H9 (cell line): ENCODE measurements around the gene ONECUT3. TPM values are rescaled to one million over a fixed set of nuclear protein-coding genes. Genes with fewer than 3 reads are reported as not detected.

Source experiments
- DNase-seq: peaks from one replicate; pipeline ENCODE4 v3.0.0-alpha.2; 2017
- H2AFZ ChIP-seq: one replicate; pipeline ENCODE4 v1.6.1; 2013; ENCODE audit warnings: mild to moderate bottlenecking, low read length, control low read depth, moderate library complexity
- H2AK5ac ChIP-seq: 2 replicates; pipeline ENCODE4 v1.6.1; 2013; ENCODE audit warnings: low read length, control low read depth, mixed read lengths; ENCODE audit not compliant: insufficient read length
- H2BK120ac ChIP-seq: one replicate; pipeline ENCODE4 v1.6.1; 2013; ENCODE audit warnings: low read depth, mild to moderate bottlenecking, low read length, control low read depth, inconsistent platforms; ENCODE audit not compliant: poor library complexity, severe bottlenecking
- H2BK12ac ChIP-seq: 2 replicates; pipeline ENCODE4 v1.6.1; 2013; ENCODE audit warnings: low read length, control low read depth, mixed read lengths, low read depth; ENCODE audit not compliant: insufficient read length
- H2BK15ac ChIP-seq: 2 replicates; pipeline ENCODE4 v1.6.1; 2013; ENCODE audit warnings: low read depth, low read length, control low read depth
- H2BK20ac ChIP-seq: one replicate; pipeline ENCODE4 v1.6.1; 2013; ENCODE audit warnings: low read depth, mild to moderate bottlenecking, low read length, control low read depth, inconsistent platforms; ENCODE audit not compliant: poor library complexity, severe bottlenecking
- H2BK5ac ChIP-seq: 2 replicates; pipeline ENCODE4 v1.6.1; 2013; ENCODE audit warnings: low read length, control low read depth, mixed read lengths; ENCODE audit not compliant: insufficient read length
- H3K14ac ChIP-seq: 2 replicates; pipeline ENCODE4 v1.6.1; 2013; ENCODE audit warnings: low read length, control low read depth; ENCODE audit not compliant: insufficient read depth
- H3K18ac ChIP-seq: 2 replicates; pipeline ENCODE4 v1.6.1; 2013; ENCODE audit warnings: low read depth, mild to moderate bottlenecking, mixed read lengths, low read length, control low read depth; ENCODE audit not compliant: insufficient read length
- H3K23ac ChIP-seq: 2 replicates; pipeline ENCODE4 v1.6.1; 2013; ENCODE audit warnings: low read length, control low read depth, mixed read lengths, low read depth; ENCODE audit not compliant: insufficient read length
- H3K23me2 ChIP-seq: 2 replicates; pipeline ENCODE4 v1.6.1; 2013; ENCODE audit warnings: low read depth, mild to moderate bottlenecking, mixed read lengths, low read length, control low read depth; ENCODE audit not compliant: insufficient read length, poor library complexity, severe bottlenecking
- H3K27ac ChIP-seq: 2 replicates; pipeline ENCODE4 v1.5.1; 2013; ENCODE audit warnings: low read length, control low read depth, mixed read lengths, low read depth; ENCODE audit not compliant: insufficient read length
- H3K27me3 ChIP-seq: 2 replicates; pipeline ENCODE4 v1.6.1; 2013; ENCODE audit warnings: low read length, control low read depth, inconsistent platforms; ENCODE audit not compliant: insufficient read depth
- H3K4ac ChIP-seq: 2 replicates; pipeline ENCODE4 v1.6.1; 2013; ENCODE audit warnings: low read depth, mild to moderate bottlenecking, control low read depth, inconsistent platforms, low read length, moderate library complexity
- H3K4me1 ChIP-seq: 2 replicates; pipeline ENCODE4 v1.6.1; 2013; ENCODE audit warnings: low read length, control low read depth, inconsistent platforms; ENCODE audit not compliant: insufficient read depth
- H3K4me2 ChIP-seq: 2 replicates; pipeline ENCODE4 v1.6.1; 2013; ENCODE audit warnings: low read length, control low read depth, mixed read lengths; ENCODE audit not compliant: insufficient read length, insufficient read depth
- H3K56ac ChIP-seq: 2 replicates; pipeline ENCODE4 v1.6.1; 2013; ENCODE audit warnings: low read depth, mild to moderate bottlenecking, mixed read lengths, low read length, control low read depth; ENCODE audit not compliant: insufficient read length
- H3K79me1 ChIP-seq: 2 replicates; pipeline ENCODE4 v1.6.1; 2013; ENCODE audit warnings: low read depth, mild to moderate bottlenecking, moderate library complexity, low read length, control low read depth, inconsistent platforms; ENCODE audit not compliant: insufficient read depth, poor library complexity, severe bottlenecking
- H3K79me2 ChIP-seq: 2 replicates; pipeline ENCODE4 v1.6.1; 2013; ENCODE audit warnings: low read length, control low read depth, inconsistent platforms; ENCODE audit not compliant: insufficient read depth
- H3K9ac ChIP-seq: 2 replicates; pipeline ENCODE4 v1.6.1; 2013; ENCODE audit warnings: low read length, control low read depth, mixed read lengths; ENCODE audit not compliant: insufficient read length; ENCODE audit errors: extremely low read depth
- H3K9me3 ChIP-seq: one replicate; pipeline ENCODE4 v1.6.1; 2013; ENCODE audit warnings: low read depth, low read length, inconsistent platforms; ENCODE audit not compliant: control insufficient read depth
- H3T11ph ChIP-seq: one replicate; pipeline ENCODE4 v1.6.1; 2013; ENCODE audit warnings: mild to moderate bottlenecking, low read length, control low read depth, inconsistent platforms
- H4K20me1 ChIP-seq: one replicate; pipeline ENCODE4 v1.6.1; 2013; ENCODE audit not compliant: control insufficient read depth, insufficient read length, insufficient read depth
- H4K5ac ChIP-seq: 2 replicates; pipeline ENCODE4 v1.6.1; 2013; ENCODE audit warnings: low read depth, mild to moderate bottlenecking, mixed read lengths, low read length, control low read depth; ENCODE audit not compliant: insufficient read length
- H4K8ac ChIP-seq: replicated peaks from 2 replicates; pipeline ENCODE4 v1.6.1; 2013; ENCODE audit warnings: low read length, control low read depth, mixed read lengths, low read depth; ENCODE audit not compliant: insufficient read length
- H4K91ac ChIP-seq: 2 replicates; pipeline ENCODE4 v1.6.1; 2013; ENCODE audit warnings: low read depth, mild to moderate bottlenecking, moderate library complexity, mixed read lengths, low read length, control low read depth; ENCODE audit not compliant: insufficient read length
- H3K27ac Mint-ChIP-seq, 3 experiments: 2 replicates in 2 of 3; 3 replicates in 1 of 3; pipeline ENCODE4 v1.8.0; 2020 to 2021; ENCODE audit warnings: mixed read lengths in 3 of 3, mild to moderate bottlenecking in 1 of 3, moderate library complexity in 1 of 3
- H3K27me3 Mint-ChIP-seq: 2 replicates; pipeline ENCODE4 v1.8.0; 2021; ENCODE audit warnings: low read depth, mild to moderate bottlenecking, moderate library complexity, mixed read lengths
- H3K36me3 Mint-ChIP-seq, 3 experiments: 2 replicates in 2 of 3; 3 replicates in 1 of 3; pipeline ENCODE4 v1.8.0; 2020 to 2021; ENCODE audit warnings: low read depth in 3 of 3, mixed read lengths in 3 of 3; ENCODE audit not compliant: insufficient read depth in 1 of 3
- H3K4me1 Mint-ChIP-seq, 2 experiments: 2 replicates each; pipeline ENCODE4 v1.8.0; 2020; ENCODE audit warnings: mixed read lengths in 2 of 2
- H3K4me3 Mint-ChIP-seq, 2 experiments: 2 replicates in 1 of 2; 3 replicates in 1 of 2; pipeline ENCODE4 v1.8.0; 2020 to 2021; ENCODE audit warnings: mild to moderate bottlenecking in 2 of 2, mixed read lengths in 2 of 2, moderate library complexity in 1 of 2
- H3K9me3 Mint-ChIP-seq, 2 experiments: 2 replicates in 1 of 2; 3 replicates in 1 of 2; pipeline ENCODE4 v1.8.0; 2020; ENCODE audit warnings: mild to moderate bottlenecking in 2 of 2, mixed read lengths in 2 of 2, moderate library complexity in 1 of 2
- WGBS: extraction: QIAGEN DNeasy Blood & Tissue Kit; methylation state at CpG from one replicate; pipeline ENCODE4 v1.1.7; 2013; ENCODE audit warnings: missing lambda C conversion rate, low lambda C conversion rate, mixed read lengths; ENCODE audit not compliant: insufficient read length; ENCODE audit errors: extremely low coverage; 5-methylcytosine and 5-hydroxymethylcytosine counted together
- total RNA-seq: library from RNA; stranded (reverse); gene quantifications from 2 replicates; pipeline ENCODE4 v1.2.1, GENCODE V29; 2021
- TF ChIP-seq, protein P1 (sequence below): fragments of 200-600 bp; sonication (generic); conservative IDR thresholded peaks from 3 replicates; pipeline ENCODE4 v1.8.0; 2021; ENCODE audit warnings: antibody characterized with exemption, mild to moderate bottlenecking

The ONECUT3 gene
- total RNA-seq, 1 experiment from 2014 or later = 0.04 TPM

DNA sequence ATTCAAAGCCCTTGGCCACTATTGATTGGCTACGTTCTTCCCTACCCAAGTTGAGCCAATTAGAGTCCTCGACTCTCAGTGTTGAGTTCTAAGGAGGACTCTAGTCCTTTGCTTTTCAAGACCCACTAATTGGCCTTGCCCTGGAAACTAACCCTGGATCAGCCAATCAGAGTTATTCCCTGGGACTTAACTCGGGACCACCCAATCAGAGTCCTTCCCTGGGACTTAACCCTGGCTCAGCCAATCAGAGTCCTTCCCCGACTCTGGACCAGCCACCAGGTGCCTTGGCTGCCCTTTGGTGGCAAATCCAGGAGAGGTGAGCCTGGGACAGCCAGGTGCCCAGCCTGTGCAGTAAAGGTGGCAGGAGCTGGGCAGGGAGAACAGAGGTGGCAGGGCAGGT, 30.0 kb downstream of the ONECUT3 start:
- no peak overlapping the region for H3K23ac ChIP-seq
- peaks cover 67% of the 10 kb centered on the region for H3K27me3 Mint-ChIP-seq
- no peak overlapping the region for H3T11ph ChIP-seq
- H3K56ac ChIP-seq = no peak overlapping the region
- peaks cover 0 to 4% (median 2%) of the 10 kb centered on the region in 3 experiments; a peak in 3 of 7 replicates for H3K36me3 Mint-ChIP-seq
- H2BK20ac ChIP-seq = no peak overlapping the region
- H4K20me1 ChIP-seq = no peaks in the 10 kb centered on the region
- H4K91ac ChIP-seq = no peak overlapping the region
- no peaks in the 10 kb centered on the region for H3K4me1 ChIP-seq
- no peaks in the 10 kb centered on the region for H3K9me3 ChIP-seq
- no peak overlapping the region for H3K4me2 ChIP-seq
- H3K14ac ChIP-seq = no peak overlapping the region
- no peak overlapping the region for H2BK120ac ChIP-seq
- H4K5ac ChIP-seq = no peak overlapping the region
- H2BK15ac ChIP-seq = no peak overlapping the region
- no CpG with 5 or more reads among the region's 4 CpGs for WGBS
- H2AK5ac ChIP-seq = no peak overlapping the region
- no peak for DNase-seq
- H2AFZ ChIP-seq = no peak overlapping the region
- no peak overlapping the region for H3K4ac ChIP-seq
- no peak overlapping the region for H3K27ac ChIP-seq
- TF ChIP-seq, protein P1, sequence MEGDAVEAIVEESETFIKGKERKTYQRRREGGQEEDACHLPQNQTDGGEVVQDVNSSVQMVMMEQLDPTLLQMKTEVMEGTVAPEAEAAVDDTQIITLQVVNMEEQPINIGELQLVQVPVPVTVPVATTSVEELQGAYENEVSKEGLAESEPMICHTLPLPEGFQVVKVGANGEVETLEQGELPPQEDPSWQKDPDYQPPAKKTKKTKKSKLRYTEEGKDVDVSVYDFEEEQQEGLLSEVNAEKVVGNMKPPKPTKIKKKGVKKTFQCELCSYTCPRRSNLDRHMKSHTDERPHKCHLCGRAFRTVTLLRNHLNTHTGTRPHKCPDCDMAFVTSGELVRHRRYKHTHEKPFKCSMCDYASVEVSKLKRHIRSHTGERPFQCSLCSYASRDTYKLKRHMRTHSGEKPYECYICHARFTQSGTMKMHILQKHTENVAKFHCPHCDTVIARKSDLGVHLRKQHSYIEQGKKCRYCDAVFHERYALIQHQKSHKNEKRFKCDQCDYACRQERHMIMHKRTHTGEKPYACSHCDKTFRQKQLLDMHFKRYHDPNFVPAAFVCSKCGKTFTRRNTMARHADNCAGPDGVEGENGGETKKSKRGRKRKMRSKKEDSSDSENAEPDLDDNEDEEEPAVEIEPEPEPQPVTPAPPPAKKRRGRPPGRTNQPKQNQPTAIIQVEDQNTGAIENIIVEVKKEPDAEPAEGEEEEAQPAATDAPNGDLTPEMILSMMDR = no peak
- no peak overlapping the region; a peak in 1 of 5 replicates for H3K4me3 Mint-ChIP-seq
- H3K9ac ChIP-seq = no peak overlapping the region
- no peaks in the 10 kb centered on the region for H3K79me1 ChIP-seq
- peaks cover 7 to 14% of the 10 kb centered on the region in 2 experiments for H3K4me1 Mint-ChIP-seq
- H3K23me2 ChIP-seq = no peaks in the 10 kb centered on the region
- no peak overlapping the region for H3K18ac ChIP-seq
- no peak overlapping the region for H4K8ac ChIP-seq
- H3K27me3 ChIP-seq = peaks cover 20% of the 10 kb centered on the region; the same call in 1 of the 2 replicates
- H3K27ac Mint-ChIP-seq = no peak overlapping the region
- H2BK5ac ChIP-seq = no peak overlapping the region
- H3K79me2 ChIP-seq = no peaks in the 10 kb centered on the region
- H2BK12ac ChIP-seq = no peak overlapping the region
- H3K9me3 Mint-ChIP-seq = peaks cover 19 to 24% of the 10 kb centered on the region in 2 experiments
